ENCODE measurements around the gene PSMB7.
A peak's percentile ranks its signal among the peaks of the same experiment; 100 is the strongest.

The PSMB7 gene

DNA sequence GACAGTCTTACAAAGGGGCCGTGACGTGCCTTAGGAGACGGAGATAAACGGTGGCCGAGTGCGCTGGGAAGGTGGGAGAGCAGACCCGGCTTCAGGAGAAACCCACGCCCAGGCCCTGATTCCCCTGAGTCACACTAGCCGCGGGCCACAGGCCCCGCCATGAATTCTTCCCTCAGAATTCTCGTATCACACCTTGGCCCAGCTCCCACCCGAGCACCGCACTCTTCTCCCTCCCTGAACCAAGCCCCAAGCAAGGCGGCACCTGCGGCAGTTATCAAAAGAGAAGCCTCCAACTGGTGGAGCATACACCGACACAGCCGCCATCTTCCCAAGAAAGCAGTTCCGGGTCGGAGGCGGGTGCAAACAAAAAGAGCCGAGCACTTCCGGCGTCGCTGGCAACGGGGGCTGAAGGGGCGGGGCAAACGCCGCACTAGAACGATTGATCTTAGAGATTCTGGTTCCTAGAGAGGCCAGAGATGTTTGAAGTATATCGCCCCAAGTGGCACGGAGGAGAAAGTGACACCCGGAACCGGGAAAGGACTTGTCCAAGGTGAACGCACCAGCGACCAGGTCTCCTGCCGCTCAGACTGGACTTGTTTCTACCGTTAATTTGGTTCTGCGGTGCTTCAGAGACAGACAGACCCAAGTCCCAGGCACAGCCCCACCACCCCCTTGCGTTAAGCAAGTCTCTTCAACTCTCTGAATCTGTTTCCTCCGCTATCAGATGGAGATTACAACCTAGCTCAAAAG is at the start of gene PSMB7:
PSMB7 (minus strand) TSS at position 341 of the 750 bp plus-strand sequence; CDS start at position 324, 17 bp downstream.
- peak; percentile 92 for DNase-seq (ENCODE audit: low spot score)

DNA sequence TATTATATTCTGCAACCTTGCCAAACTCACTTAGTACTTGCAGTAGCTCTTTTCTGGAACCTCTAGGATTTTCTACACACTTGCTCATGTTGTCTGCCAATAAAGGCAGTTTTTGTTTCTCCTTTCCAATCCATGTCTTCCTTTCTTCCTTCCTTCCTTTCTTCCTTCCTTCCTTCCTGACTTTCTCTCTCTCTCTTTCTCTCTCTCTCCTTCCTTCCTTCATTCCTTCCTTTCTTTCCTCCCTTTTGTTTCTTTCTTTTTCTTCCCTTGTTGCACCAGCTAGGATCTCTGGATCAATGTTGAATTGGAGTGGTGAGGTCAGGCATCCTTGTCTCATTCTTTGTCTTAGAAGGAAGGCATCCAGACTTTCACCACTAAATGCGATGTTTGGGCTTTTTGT is 47.5 kb upstream of the PSMB7 start:
- DNase-seq (ENCODE audit: low spot score): no peak

DNA sequence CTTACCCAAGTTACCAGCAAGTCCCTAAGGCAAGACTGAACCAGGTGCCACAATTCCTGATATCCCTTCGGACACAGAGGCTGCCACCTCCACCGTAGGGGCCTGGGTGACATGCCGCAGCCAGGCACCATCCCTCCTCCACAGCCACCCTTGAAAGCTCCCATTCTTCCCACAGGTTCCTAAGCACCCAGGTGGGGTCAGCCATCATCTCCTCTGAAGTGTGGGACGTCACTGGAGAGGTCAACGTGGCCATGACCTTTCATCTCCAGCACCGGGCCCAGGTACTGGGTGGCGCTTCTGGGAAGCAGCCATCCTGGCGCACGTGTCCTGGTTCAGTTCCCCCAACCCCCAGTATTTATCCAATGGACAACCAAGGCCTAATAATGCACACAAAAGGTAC is 43.2 kb upstream of the PSMB7 start:
- DNase-seq (ENCODE audit: low spot score): no peak

DNA sequence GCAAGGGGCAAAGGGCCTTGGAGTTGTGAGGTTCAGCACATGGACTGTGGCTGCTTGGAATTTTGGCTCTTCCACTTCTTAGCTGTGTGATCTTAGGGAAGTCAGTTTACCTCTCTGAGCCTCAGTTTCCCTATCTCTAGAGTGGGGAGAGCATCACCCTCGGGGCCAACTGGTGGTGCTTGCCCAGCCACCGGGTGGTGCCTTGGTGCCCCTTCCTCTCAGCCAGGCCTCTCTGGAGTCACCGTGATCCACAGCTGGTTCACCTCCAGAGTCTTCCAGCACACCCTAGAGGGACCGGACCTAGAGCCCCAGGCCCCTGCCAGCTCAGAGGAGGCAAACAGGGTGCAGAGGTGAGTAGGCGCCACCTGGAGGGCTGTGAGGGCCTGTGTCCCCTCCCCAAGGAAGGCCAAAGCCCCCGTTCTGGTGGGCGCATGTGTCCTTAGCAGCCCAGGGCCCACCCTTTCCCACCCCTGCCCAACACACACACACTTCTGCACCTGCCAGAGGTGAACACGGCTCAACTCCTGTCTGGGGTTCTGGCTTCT is 42.7 kb upstream of the PSMB7 start:
- no peak for DNase-seq (ENCODE audit: low spot score)

DNA sequence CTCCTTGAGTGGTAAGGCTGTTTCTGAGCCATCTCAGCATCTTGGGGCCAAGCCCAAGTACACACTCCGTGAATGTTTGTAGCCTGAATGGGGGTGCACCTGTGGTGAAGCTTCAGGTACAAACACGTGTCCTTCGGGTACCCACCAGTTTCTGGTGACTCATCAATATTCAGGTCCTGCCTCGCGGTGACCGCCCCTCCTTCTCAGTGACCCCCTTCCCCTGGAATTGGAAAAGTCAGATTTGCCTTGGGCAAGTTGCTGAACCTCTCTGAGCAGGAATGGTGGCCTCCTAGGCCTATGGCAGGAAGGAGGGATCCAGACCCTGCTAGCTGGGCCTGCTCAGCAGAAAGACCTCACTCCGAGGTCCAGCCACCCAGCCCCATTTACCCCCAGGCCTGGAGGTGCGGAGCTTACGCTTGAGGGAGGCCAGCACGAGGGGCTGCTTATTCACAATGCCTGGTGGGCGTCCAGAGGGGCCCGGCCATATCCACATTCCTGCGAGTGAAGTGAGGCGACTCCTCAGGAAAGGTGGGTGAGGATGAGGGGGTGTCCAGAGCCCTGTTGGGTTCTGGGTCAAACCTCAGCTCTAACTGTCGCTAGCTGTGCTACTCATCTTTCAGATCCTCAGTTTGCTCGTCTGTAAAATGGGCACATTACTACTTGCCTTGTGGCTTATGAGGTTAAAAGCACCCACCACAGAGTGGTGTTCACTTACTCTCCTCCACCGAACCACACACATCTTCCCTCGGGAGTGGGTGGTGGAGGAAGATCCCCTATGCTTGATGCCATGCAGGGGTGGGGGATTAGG is 42.0 kb upstream of the PSMB7 start:
- DNase-seq (ENCODE audit: low spot score): no peak

DNA sequence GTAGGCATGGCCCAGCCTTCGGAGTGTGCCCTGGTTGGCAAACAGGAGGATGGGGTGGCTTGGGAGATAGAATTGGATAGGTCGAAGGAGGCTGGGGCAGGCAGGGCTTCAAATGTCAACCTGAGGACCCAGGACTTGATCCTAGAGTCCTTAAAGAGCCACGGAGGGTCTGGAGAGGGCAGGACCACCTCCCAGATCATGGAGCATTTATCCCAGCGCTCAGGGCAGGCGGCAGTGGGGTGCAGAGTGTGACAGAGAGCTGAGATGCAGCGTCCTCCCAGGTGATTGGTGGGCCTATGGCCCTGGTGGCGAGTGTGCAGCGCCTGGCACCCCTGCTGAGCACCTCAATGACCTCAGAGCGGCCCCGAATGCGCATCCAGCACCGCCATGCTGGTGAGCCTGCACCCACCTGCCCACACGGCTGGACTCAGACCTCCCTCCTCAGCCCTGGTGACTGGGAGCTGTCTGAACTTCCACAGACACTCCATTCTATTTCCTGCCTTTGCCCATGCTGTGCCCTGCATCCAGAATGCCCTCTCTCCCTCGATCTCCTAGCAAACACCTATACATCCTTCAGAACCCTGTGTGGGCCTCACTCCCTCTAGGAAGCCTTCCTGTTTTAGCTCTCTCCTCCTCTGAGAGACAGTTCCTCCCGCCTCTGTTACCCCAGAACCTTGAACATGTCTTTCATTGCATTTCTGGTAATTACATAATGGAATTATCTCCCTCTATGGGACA is 41.3 kb upstream of the PSMB7 start:
- DNase-seq (ENCODE audit: low spot score): no peak

DNA sequence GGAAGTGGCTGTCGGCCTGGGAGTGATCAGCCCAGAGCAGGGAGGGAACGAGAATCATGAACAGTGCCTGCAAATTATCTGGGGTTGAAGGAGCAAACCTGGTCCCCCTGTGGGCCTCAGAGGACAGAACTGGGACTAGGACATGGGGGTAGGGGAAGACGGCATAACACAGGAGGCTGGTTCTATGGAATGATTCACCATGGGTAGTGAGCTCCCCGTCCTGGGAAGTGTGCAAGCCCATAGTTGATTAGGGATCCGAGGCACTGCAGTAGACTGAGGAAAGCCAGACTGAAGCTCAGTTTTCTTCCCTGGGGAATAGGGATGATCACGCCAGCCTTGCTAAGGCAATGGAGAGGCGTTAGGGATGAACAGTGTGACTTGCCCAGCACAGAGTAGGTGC is 40.6 kb upstream of the PSMB7 start:
- no peak for DNase-seq (ENCODE audit: low spot score)

DNA sequence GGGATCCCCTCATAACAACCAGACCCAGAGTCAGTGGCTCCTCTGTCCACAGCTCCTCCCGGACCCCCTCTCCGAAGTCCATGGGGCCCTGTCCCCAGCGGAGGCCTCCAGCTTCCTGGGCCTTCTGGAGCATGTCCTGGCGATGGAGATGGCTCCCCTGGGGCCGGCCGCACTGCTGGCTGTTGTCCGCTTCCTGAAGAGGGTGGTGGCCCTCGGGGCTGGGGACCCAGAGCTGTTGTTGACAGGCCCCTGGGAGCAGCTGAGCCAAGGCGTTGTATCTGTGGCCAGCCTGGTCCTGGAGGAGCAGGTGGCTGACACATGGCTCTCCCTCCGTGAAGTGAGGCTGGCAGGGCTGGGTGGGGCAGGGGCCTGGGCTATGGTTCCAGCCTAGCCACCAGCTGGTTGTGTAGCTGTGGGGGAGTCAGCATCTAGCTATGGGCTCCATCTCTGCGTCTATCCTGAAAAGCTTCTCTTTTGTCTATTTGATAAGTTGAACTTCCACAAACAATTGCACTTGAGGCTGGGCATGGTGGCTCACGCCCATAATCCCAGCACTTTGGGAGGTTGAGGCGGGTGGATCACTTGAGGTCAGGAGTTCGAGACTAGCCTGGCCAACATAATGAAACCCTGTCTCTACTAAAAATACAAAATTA is 39.7 kb upstream of the PSMB7 start:
- DNase-seq (ENCODE audit: low spot score): no peak

DNA sequence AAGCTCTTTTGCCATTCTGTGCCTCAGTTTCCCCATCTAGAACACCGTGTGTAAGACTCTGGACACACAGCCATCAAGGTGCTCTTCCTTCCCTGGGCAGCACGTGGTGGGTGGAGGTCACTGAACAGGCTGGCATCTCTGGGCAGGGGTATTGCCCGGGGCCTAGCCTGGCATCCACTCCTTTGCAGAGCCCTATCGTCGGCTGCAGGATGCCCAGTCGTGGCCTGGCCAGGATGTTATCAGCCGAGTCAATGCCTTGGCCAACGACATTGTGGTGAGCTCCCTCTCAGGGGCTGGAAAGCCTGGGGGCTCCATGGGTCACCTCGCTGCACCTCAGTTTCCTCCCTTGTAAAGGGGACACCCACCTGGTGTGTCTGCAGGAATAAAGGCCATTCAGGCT is 39.1 kb upstream of the PSMB7 start:
- no peak for DNase-seq (ENCODE audit: low spot score)

DNA sequence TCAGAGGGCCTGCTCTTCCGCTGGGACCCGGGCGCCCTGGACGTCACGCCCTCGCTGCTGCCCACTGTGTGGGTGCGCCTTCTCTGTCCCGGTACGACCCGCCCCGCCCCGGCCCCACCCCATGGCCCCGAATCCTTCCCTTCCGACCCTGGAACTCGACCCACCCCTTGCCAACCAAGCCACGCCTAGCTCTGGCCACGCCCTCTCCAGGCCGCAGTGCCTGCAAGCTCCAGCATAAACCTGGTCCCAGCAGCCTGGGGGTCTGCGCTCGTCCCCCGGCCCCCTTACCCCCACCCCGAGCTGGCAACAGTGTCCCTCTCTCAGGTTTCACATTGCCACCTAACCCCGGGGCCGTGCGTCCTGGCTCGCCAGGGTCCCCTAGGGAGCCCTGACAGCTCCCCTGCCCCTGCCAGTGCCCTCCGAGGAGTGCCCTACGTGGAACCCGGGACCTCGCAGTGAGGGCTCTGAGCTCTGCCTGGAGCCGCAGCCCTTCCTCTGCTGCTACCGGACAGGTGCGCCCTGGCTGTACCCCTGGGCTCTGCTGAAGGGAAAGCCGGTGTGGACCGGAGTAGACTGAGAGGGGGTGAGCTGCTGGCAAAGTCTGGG is 38.4 kb upstream of the PSMB7 start:
- no peak for DNase-seq (ENCODE audit: low spot score)

DNA sequence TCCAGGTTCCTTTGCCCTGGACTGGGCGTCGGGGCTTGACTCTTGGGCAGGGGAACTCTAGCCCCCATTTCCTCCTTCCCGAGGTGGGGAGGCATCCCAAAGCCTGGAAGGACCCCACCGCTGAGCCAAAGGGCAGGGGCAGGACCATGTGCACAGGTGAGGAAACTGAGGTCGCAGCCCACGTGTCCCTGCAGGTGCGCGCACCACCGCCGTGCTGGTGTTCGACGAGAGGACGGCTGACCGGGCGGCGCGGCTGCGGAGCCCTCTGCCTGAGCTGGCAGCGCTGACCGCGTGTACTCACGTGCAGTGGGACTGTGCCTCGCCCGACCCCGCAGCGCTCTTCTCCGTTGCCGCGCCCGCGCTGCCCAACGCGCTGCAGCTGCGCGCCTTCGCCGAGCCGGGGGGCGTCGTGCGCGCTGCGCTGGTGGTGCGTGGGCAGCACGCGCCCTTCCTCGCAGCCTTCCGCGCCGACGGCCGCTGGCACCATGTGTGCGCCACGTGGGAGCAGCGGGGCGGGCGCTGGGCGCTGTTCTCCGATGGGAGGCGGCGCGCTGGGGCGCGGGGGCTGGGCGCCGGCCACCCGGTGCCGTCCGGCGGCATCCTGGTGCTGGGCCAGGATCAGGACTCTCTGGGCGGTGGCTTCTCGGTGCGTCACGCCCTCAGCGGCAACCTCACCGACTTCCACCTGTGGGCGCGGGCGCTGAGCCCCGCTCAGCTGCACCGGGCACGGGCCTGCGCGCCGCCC is 37.8 kb upstream of the PSMB7 start:
- no peak for DNase-seq (ENCODE audit: low spot score)

DNA sequence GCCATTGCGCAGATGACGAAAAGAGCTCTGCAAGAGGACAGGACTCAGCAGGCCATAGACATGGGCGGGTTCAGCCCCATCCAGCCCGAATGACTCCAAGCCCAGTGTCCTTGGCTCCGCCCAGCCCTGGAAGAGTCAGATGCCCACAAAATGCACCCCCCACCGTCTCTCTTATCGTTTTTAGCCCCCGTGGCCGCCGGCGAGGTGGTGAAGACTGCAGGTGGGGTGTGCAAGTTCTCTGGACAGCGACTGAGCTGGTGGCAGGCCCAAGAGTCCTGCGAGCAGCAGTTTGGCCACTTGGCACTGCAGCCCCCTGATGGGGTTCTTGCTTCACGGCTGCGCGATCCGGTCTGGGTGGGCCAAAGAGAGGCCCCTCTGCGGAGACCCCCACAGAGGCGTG is 37.1 kb upstream of the PSMB7 start:
- no peak for DNase-seq (ENCODE audit: low spot score)

DNA sequence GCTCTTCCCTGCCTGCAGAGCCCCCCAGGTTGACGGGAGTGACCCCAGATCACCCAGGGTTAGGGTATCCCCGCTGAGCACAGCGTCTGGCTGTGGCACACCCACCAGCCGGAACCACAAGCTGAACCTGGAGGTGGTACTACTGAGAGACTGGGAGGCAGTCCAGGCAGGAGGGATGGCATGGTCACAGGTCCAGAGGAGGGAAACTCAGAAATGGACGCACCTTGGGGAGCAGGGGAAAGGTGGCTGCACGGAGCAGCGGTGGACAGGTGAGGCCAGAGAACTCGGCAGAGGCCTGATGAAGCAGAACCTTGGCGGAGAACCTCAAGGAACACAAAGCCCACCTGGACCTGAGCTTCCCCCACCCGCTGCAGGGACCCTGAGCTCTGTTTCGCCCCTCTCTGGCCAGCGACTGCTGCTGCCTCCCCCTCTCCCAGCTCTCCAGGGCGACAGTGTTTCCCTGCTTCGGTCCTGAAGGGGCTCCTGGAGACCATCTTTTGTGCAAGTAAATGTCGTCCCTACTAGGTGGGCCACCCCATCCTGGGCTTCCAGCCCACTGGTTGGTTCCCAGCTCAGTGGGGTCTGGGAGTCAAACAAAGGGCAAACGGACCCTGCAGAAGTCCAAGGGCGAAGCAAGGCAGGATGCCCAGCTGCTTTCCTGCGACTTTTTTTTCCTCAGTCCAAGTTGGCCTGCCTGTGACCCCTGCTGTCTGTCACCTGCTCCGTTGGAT is 35.9 kb upstream of the PSMB7 start:
- no peak for DNase-seq (ENCODE audit: low spot score)

DNA sequence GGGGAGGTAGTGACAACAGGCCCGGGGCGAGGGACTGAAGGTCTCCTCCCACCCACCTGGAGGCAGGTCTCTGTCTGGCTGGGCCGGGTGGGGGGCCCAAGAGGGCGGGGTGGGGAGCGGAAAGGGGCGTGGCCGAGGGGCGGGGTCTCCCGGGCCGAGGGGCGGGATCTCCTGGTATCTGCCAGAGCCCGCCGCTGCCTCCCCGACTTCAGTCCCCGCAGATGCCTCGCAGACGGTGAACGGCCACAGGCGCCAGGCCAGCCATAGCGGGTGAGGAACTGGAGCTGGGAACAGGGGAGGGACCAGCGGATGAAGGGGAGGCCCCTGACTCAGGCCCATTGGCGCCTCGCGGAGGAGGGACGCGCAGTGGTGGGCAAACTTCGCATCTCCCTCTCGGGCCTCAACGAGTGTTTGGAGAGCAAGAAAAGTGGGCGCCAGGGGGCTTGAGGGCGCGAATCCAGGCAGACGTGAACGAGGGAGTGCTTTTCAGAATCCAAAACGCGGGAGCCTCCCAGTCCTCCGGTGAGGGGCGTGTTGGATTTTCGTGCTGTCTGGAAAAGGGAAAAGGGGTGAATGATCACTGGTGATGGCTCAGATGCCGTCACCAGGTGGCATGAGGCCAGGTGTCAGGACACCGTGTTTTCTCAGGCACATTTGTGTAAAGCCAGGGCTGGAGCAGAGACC is 35.1 kb upstream of the PSMB7 start, which contains the start of gene ADGRD2:
ADGRD2 (plus strand) TSS at position 211 of the 684 bp plus-strand sequence. CDS start 1,216 bp downstream, outside the sequence.
- DNase-seq (ENCODE audit: low spot score): no peak

DNA sequence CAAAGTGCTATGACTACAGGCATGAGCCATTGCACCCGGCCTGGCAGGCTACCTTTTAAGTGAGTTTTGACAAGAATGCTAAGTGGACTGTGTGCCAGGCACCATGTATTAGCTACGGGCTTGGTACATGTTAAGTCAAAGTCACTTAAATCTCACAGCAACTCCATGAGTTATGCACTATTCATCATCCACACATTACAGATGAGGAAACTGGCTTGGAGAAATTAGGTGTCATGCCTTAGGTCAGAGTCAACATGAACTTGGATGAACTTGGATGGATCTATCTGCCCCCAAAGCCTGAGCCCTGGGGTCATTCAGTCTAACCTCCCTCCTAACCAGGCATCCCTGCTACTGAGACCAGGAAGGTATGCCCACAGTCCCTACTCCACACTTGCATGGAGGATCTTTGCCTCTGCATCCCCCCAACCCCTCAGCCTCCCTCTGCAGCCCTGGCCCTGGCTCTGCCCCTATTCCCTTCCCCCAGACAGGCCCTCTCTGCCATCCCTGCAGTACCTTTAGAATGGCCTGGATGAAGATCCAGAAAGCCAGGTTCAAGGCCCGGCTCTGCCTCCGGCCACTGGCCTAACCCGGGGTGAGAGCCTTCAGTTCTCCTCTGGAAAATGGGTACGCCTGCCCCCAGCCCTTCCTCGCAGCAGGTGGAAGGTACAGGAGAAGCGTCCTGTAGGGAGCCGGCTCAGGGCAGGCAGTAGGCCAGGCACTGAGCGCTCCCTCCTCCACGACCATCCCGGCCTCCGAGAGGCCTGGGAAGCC is 34.3 kb upstream of the PSMB7 start:
- DNase-seq (ENCODE audit: low spot score): no peak

DNA sequence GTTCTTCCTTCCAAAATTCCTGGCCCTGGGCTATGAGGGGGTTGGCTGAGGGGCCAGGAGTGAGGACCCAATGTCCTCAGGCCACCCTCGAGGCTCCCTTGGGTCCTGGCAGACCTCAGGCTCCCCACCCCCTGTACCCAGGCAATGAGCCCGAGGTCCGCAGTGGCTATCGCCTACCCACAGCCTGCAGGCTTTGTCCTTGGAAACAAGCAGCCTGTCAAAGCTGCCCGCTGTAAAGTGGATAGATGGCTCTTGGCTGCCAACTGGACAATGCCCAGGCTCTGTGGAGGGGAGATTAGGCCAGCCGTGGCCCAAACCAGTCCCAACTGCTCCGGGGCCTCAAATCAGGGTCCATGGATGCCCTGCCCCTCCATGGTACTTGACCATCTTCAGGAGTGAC is 32.8 kb upstream of the PSMB7 start:
- no peak for DNase-seq (ENCODE audit: low spot score)

DNA sequence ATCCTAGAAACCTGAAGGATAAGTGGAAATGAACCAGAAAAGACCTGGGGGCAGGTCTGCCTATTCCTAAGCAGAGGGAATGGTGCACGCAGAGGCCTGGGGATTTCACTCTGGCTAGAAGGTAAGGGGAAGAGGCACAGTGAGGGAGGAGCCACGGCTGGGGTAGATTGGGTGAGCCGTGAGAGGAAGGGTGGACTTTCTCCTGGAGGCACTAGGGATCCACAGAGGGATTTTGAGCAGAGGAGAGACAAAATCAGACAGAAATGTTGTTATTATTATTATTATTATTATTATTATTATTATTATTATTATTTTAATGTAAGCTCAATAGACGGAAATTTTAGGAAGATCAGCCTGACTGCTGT is 32.0 kb upstream of the PSMB7 start:
- no peak for DNase-seq (ENCODE audit: low spot score)

DNA sequence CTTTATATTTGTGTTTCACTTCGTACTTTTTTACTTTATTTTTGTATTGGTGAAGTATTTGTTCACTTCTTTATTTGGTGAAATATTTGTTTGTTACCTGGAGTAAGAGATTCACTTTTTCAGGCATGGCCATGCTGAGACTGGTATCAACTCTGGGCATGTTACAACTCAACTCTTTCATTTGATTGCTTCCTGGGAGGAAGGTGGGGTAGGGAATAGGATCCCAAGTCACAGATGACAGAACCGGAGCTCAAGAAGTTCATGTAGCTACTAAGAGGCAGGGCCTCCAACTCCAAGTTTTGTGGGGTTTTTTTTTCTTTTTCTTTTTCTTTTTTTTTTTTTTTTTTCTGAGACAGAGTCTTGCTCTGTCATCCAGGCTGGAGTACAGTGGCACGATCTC is 28.9 kb upstream of the PSMB7 start:
- no peak for DNase-seq (ENCODE audit: low spot score)

DNA sequence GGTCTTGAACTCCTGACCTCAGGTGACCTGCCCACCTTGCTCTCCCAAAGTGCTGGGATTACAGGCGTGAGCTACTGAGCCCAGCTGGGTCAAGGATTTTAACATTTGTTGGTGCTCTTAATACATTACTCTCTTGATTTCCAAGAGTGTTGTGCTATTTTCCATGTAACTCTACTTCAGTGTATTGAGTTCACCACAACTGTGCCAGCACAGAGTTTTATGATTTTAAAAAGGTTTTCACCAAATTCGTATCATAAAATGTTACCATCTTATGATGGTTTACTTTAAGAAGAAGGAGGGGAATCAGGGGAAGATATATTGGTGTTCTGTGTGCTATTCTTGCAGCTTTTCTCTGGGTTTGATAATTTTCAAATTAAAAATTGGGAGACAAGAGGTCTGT is 28.4 kb upstream of the PSMB7 start:
- DNase-seq (ENCODE audit: low spot score): no peak
